Raji (cell line): ENCODE results near the gene SAMD11.

Experiments
- POLR2A ChIP-seq: IDR thresholded peaks from 2 replicates; pipeline ENCODE4 v1.6.1; 2011; ENCODE audit warnings: low read depth, low read length, control low read depth; ENCODE audit not compliant: insufficient read depth

The SAMD11 gene

DNA sequence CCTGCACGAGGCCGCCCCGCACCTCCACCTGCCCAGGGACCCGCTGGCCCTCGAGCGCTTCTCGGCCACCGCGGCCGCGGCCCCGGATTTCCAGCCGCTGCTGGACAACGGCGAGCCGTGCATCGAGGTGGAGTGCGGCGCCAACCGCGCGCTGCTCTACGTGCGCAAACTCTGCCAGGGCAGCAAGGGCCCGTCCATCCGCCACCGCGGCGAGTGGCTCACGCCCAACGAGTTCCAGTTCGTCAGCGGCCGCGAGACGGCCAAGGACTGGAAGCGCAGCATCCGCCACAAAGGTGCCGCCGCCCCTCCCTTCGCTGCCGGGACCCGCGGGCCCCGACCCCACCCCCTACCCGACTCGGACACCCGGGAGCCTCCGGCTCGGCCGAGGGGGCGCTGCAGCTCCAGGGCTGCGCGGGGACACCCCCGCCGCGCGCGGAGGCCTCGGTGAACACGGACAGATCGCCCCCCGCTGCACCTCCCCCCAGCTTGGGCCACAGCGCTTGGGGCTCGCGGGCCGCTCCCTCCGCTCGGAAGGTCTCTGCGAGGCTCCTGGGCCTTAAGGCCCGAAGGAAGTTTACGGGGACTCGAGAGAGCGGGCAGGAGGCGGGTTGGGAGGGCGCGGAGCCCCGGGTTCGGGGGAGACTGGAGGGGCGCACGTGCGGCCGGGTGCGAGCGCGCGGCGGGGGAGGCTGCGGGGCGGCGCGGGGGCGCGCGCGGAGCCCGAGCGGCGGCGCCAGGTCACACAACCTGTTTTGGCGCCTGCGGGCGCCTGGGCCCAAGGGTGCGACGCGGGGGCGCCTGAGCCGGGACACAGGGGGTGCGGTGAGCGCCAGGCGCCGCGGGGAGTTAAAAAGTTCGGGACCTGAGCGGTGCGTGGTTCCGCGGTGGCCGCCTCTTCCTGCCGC lies 1.2 kb downstream of the SAMD11 start:
- no peak for TF ChIP-seq POLR2A

DNA sequence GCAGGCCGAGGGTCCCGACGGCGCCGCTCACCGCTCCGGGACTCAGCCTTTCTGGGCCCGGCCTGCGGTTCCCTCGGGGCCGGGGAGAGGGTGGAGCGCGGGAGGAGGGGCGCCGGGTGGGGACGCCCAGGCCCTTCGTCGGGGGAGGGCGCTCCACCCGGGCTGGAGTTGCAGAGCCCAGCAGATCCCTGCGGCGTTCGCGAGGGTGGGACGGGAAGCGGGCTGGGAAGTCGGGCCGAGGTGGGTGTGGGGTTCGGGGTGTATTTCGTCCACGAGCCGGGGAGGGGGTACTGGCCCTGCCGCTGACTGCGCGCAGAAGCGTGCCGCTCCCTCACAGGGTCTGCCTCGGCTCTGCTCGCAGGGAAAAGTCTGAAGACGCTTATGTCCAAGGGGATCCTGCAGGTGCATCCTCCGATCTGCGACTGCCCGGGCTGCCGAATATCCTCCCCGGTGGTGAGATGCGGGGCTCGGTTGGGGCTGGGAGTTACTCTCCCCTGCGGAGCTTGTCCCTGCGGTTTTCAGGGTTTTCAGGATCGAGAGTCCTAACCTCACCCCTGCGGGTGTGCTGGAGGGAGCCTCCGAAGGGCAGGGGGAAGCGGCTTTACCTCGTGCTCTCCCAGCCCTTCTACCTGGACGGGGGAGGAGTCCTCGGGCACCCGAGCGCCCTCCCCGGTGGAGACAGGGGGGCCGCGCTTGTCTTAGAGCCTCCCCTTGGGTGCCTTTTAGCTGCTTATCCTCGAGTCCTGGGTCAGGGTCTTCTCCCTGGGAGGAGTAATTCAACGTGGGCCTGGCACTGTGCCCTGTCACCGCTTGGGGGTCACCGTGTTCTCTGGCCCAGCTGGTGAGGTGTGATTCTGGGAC lies 2.1 kb downstream of the SAMD11 start:
- TF ChIP-seq POLR2A, result no peak

DNA sequence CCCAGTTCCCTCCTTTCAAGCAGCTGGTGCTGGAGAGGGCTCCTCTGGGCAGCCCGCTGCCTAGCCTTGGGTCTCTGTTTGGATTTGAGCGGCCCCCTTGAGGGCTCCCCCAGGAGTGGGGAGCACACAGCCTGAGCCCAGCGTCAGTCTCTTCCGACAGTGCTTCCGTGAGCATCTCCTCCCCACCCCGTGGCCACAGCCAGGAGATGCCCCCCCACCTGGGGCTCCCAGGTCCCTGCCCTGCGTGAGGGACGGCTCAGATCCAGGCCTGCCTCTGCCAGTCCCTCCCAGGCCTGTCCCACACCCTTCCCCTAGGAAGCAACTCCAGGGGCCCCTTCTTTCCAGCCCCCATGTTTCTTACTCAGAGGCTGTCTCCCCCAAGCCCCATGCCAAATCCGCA lies 3.5 kb downstream of the SAMD11 start:
- no peak for TF ChIP-seq POLR2A

DNA sequence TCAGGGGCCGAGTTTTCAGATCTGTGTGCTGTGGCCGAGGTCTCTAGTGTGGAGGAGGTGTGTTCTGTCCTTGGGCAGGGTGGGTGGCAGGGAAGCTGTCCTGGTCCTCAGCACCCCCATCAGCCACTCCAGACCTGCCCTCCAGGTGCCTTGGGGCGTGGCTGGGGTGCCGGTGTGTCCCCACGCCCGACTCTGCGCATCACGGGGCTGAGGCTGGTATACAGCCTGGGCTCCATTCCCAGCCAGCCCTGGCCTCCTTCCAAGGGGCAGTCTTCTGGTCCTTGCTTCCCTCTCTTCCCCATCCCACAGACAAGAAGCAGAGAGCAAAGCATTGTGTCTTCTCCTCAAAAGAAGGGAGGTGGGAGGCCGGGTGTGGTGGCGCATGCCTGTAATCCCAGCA lies 4.0 kb downstream of the SAMD11 start:
- TF ChIP-seq POLR2A, result no peak

DNA sequence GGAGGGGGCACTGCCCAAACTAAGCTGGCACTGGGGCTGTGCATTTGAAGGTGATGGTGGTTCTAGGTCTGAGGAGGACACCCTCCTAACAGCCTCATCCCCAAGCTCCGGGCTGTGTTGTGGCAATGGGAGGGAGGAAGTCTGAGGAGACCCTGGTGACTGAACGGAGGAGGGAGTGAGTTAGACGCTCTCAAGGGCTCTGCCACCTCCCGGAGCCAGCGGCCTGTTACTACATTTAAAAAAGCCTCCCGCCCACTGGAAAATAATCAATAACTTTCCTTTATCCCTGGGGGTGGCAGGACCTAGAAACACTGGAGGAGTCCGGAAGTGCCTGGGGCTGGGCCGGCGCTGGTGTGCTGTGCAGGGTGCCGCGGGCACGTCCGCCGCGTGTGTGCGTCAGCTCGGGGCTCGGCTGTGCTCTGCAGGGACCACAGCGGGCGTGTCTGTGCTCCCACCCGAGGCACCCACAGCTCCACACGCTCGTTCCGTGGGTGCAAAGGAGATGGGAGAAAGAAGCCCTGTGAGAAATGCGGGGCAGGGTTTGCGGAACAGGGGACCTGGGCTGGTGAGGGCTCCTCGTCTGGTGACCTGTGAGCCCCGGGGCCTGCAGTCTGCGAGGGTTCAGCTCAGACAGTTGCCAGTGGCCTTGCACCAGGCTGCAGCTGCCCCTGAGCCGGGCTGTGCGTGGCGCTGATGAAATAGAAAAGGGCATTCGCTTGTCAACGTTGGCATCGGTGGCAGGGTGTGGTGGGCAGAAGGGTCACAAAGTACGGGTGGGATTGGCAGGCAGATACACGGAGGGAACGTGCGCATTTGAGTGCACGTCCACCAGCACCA lies 5.3 kb downstream of the SAMD11 start:
- TF ChIP-seq POLR2A, result no peak

DNA sequence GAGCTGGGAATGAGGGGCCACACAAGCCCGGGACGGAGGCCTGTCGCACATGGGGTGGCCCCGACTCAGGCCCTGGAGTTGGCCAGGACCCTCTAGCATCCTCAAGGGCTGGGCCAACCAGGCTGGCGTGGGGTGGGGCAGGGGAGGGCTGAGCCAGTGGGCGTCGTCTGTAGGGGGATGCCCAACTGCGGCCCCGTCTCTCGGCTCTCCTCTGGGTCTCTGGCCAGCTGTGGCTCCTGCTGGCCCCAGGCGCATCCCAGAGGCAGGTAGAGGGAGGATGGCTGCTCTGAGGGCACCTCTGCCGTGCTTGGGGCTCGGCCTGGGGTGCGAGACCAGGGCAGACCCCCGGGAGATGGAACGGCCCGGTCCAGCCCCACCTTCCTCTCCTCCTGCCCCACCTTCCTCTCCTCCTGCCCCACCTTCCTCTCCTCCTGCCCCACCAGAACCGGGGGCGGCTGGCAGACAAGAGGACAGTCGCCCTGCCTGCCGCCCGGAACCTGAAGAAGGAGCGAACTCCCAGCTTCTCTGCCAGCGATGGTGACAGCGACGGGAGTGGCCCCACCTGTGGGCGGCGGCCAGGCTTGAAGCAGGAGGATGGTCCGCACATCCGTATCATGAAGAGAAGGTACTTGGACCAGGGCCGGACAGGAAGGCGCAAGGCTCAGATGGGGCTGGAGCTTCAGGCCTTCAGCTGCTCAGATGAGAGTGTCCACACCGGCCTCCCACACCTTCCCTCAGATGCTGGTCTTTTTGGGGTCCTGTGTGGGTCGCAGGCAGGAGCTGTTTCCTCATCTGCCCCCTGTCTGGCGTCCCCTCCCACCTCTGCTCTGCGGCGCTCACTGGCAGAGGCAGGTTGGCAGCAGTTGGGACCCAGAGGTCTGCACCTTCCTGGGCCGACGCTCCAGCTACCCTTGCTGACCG lies 6.2 kb downstream of the SAMD11 start:
- no peak for TF ChIP-seq POLR2A

DNA sequence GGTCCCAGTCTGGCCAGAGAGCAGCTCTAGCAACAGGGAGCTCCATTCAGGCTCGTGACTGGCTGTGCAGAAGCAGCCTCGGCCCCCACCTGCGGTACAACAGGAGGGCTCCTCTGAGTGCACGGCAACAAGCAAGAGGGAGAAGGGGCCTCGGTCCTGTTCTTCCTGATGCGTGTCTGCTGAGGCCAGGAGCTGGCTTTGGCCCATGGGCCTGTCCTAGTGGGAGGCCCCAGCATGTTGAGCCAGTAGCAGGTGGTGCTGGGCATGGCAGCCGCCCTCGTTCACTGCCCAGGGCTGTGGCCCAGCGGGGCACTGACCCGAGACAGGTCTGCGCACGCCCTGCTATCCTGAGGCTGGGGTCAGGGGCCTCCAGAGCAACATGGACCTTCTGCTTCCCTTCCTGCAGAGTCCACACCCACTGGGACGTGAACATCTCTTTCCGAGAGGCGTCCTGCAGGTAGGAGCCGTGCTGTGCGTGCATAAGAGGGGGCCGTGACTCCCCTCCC lies 7.0 kb downstream of the SAMD11 start:
- TF ChIP-seq POLR2A, result no peak

DNA sequence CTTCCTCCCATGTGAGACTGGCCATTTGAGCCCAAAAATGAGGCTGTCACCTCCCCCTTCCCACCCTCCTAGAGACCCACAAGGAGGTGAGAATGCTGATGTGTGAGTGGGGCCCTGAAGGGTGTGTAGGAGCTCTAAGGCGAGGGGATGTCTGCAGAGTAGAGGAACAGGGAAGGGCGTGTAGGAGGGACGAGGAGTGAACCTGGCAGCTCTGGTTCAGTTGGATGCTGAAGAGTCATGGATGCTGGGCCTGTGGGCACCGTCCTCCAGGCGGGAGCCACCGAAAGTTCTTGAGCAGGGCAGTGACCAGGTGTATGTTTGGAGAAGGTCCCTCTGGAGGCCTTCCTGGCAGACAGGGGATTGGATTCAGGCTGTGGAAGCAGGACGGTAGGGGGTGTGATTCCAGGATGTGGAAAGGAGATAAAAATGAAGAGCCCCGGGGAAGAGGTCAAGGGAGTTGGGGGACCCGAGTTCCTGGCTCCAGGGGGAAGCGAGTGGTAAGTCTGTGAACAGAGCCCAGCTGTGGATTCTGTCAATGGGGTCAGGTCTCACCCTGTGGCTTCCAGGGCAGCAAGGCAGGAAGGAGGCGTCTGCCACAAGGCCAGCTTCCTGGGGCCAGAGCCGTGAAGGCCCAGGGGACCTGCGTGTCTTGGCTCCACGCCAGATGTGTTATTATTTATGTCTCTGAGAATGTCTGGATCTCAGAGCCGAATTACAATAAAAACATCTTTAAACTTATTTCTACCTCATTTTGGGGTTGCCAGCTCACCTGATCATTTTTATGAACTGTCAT lies 7.9 kb downstream of the SAMD11 start:
- no peak for TF ChIP-seq POLR2A

DNA sequence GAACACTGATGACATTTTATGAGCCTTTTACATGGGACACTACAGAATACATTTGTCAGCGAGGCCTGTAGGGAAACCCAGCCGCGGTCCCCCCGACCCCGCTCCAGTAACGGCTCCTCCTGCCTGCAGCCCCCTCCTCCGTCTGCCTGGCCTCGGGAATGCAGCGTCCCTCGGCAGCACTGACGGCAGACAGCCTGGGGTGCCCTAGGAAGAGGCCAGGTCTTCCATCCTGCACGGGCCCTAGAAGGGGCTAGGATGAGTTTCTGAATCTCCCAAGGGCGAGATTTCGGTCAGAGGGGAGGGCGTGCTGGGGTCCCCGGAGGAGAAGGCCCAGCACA lies 8.4 kb downstream of the SAMD11 start:
- no peak for TF ChIP-seq POLR2A

DNA sequence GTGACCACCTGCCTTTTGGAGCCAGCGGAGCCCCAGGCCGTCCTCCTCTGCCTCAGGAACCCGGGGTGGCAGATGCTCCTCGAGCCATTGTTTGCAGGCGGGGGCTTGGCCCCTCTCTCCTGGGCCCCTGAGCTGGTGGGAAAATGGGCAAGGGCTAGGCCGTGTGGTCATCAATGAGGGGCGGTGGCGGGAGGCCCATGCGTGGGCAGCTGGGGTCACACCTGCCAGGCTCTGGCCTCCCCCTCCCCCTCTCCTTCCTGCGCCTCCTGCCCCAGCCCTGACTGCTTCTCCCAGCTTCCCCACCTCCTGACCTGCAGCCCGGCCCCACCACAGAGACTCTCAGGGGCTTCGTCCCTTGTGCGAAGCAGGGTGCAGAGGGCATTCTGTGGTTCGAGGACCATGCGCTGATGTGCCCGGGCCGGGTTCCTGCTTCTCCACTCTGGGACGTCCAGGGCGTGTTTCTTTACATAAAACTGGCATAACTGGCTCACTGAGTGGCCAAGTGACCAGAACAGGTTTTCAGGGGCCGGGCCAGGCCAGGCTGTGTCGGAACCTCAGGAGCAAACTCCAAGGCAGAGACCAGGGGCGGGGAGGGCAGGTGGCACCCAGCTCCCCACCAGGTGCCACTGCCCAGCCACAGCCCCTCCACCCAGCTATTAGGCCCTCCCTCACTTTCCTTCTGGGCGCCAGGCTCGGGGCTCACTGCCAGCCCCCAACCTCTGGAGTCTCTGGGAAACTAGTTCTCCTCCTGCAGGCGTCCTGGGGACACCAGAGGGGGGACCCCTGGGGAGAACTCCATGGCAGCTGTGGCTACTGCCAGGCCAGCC lies 9.3 kb downstream of the SAMD11 start:
- TF ChIP-seq POLR2A, result no peak

DNA sequence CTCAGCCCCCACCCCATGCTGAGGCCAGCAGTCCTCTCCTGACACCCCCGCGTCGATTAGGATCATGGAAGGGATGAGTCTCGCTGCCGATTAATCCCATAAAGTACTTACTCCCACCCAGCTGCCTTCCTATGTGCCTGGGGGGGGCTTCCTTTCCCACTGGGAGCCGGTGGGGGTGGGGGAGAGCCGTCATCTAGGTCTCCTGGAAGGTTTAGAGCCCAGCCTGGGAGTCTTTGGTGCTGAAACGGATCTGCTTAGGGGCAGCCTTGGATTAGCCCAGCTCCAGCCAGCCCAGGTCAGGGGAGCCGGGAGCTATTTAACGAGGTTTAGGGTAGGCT lies 9.8 kb downstream of the SAMD11 start:
- TF ChIP-seq POLR2A, result no peak

DNA sequence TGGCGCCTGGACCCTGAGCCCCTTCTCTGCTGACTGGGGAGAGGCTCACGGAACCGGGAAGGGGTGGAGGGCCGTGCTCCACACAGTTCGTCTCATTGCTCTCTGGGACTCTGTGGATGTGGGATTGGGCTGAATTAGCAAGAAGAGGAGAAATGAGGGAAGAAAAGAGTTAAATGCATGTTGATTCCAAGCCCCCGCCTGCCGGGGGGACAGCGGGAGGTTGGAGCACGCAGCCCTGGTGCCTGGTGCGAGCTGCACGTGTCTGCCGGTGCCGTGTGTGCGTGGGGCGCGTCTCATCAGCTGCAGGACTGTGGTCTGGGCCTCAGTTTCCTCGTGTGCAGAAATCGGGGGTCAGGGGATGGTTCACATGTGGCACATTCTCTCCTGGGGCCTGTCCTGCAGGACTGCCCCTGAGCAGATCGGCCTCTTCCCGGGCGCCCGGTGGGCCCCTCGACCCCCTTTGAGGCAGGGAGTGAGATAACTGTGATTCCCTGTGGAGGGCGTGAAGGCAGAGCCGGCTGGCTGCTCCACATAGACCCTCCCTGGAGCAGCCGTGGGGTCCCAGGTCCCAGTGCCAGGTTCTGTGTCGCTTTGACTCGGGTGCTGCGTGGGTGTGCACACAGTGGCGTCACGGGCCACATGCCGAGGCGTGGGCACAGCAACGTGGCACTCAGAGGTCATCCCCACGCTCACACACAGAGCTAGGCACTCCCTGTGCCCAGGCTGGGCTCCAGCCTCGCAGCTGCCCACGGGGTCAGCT lies 11.4 kb downstream of the SAMD11 start:
- no peak for TF ChIP-seq POLR2A
